ENCODE measurements around the gene CD22. TPM values are rescaled to one million over a fixed set of nuclear protein-coding genes. Genes with fewer than 3 reads are reported as not detected.

CD22 gene
- total RNA-seq, 4 donors from 2014 or later = not detected

DNA sequence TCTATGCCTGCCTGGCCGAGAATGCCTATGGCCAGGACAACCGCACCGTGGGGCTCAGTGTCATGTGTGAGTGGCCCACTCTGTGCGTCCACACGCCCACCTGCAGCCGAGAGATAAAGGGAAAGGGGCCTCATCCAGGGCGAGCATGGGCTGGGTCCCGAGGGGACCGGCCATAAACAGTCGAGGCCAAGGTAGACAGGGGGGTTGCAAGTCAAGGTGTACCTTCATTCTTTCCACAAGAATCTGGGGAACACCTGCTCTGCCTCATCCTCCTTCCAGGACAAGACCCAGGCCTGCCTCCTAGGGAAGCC lies 28.7 kb upstream of the CD22 start:
- peaks cover 52% of the 10 kb centered on the region for H3K27me3 ChIP-seq

DNA sequence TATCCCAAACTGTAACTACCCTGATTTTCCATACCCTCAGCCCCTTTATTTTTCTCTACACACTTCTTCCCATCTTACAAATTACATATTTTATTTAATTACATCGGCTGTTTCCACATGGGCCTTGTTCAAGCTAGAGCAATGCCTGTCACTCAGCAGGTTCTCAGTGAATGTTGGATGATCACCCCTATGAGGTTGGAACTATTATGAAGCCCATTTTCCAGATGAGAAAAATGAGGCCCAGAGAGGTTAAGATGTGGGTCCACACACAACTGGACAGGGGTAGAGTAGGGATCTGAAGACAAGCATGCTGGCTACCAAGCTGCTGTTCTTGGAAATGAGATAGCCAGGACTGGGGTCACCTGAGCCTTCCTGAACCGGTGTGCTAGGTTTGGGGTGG lies 27.0 kb upstream of the CD22 start:
- Histone ChIP-seq H3K36me3 (no peaks in the 10 kb centered on the region), H3K9me3 (no peaks in the 10 kb centered on the region), H3K4me3 (no peak overlapping the region), H3K27me3 (peaks cover 38% of the 10 kb centered on the region), H3K27ac (no peak overlapping the region), H3K4me1 (no peaks in the 10 kb centered on the region)
- no peak for DNase-seq (ENCODE audit: low spot score in 2 of 2)
- TF ChIP-seq, protein P1, sequence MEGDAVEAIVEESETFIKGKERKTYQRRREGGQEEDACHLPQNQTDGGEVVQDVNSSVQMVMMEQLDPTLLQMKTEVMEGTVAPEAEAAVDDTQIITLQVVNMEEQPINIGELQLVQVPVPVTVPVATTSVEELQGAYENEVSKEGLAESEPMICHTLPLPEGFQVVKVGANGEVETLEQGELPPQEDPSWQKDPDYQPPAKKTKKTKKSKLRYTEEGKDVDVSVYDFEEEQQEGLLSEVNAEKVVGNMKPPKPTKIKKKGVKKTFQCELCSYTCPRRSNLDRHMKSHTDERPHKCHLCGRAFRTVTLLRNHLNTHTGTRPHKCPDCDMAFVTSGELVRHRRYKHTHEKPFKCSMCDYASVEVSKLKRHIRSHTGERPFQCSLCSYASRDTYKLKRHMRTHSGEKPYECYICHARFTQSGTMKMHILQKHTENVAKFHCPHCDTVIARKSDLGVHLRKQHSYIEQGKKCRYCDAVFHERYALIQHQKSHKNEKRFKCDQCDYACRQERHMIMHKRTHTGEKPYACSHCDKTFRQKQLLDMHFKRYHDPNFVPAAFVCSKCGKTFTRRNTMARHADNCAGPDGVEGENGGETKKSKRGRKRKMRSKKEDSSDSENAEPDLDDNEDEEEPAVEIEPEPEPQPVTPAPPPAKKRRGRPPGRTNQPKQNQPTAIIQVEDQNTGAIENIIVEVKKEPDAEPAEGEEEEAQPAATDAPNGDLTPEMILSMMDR (IDR thresholded peaks at IDR 0.05) = no peak
- TF ChIP-seq POLR2AphosphoS5 (IDR thresholded peaks at IDR 0.05) (no peak), POLR2A (IDR thresholded peaks at IDR 0.05) (no peak), EP300 (IDR thresholded peaks at IDR 0.05) (no peak)
- 89% methylated on average over 2 of the region's 2 CpGs for WGBS

More for the DNA sequence above, 28.7 kb upstream of the CD22 start:
- Histone ChIP-seq H3K27ac (no peak overlapping the region), H3K4me1 (no peaks in the 10 kb centered on the region), H3K4me3 (no peak overlapping the region), H3K36me3 (no peaks in the 10 kb centered on the region), H3K9me3 (no peaks in the 10 kb centered on the region)
- 64% methylated on average over 6 of the region's 10 CpGs for WGBS
- TF ChIP-seq POLR2AphosphoS5 (IDR thresholded peaks at IDR 0.05) (no peak), POLR2A (IDR thresholded peaks at IDR 0.05) (no peak), EP300 (IDR thresholded peaks at IDR 0.05) (no peak)
- TF ChIP-seq, protein P1 (IDR thresholded peaks at IDR 0.05) = no peak
- DNase-seq (ENCODE audit: low spot score in 2 of 2) = no peak

- DNase-seq (ENCODE audit: low spot score in 2 of 2) = peak in 1 of 2 donors; percentile 28
- Histone ChIP-seq H3K4me1 (no peaks in the 10 kb centered on the region), H3K36me3 (no peaks in the 10 kb centered on the region), H3K27ac (no peak overlapping the region), H3K9me3 (no peaks in the 10 kb centered on the region), H3K4me3 (no peak overlapping the region), H3K27me3 (peaks cover 35% of the 10 kb centered on the region)
- TF ChIP-seq EP300 (IDR thresholded peaks at IDR 0.05) (no peak), POLR2AphosphoS5 (IDR thresholded peaks at IDR 0.05) (no peak), POLR2A (IDR thresholded peaks at IDR 0.05) (no peak)
- 81% methylated on average over 16 of the region's 16 CpGs for WGBS
Measured at GRCh38 chr19:35302446-35302845, 26.5 kb upstream of the CD22 start.

DNA sequence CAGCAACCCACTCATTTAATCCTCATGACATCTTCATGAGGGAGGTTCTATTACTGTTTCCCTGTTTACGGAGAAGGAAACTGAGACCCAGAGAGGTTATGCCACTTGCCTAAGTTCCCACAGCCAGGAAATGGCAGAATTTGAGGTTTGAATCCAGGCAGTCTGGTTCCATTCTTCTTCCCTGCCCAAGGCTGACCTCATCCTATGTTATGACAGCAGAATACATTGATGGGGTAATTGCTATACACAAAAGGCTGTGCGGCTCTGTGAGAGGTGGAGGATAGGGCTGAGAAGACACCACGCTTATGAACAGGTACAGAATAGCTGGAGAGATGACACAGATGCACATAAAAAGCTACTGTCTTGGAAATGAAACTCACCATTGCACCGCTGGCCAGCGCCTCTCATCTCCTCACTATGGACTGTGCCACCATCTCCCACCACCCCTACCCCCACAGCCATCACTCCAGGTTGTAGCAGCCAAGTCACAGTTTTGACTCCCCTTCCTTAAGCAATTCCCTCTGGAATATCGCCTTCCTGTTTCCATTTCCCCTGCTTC lies 25.6 kb upstream of the CD22 start:
- no peaks in the 10 kb centered on the region for H3K9me3 ChIP-seq
- 83% methylated on average over 6 of the region's 6 CpGs for WGBS
- DNase-seq (ENCODE audit: low spot score in 2 of 2) = peak in 1 of 2 donors; percentile 24
- H3K36me3 ChIP-seq = no peaks in the 10 kb centered on the region
- no peaks in the 10 kb centered on the region for H3K4me1 ChIP-seq
- H3K27ac ChIP-seq = no peak overlapping the region
- H3K27me3 ChIP-seq = peaks cover 27% of the 10 kb centered on the region
- no peak overlapping the region for H3K4me3 ChIP-seq
- TF ChIP-seq POLR2A (IDR thresholded peaks at IDR 0.05) = no peak
- TF ChIP-seq, protein P1 (IDR thresholded peaks at IDR 0.05) = no peak
- no peak for TF ChIP-seq EP300 (IDR thresholded peaks at IDR 0.05)
- no peak for TF ChIP-seq POLR2AphosphoS5 (IDR thresholded peaks at IDR 0.05)

DNA sequence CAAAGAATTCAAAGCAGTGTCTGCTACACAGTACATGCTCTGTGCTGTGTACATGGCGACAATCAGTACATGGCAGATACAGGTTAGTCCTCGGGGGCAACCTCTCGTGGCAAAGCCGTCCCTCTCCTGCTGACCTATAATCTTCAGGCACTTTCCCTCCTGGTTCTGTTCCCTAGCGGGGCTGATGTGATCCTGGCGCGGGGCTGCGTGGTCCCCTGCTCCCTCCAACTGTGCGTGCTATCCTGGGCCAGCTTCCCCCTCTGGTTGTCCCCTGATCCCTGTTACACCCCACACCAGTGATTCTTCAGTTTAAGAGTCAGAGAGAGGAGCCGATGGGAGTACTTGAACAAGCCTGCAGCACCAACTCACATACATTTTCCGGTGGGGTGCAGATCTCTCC lies 25.0 kb upstream of the CD22 start:
- Histone ChIP-seq H3K9me3 (no peaks in the 10 kb centered on the region), H3K27ac (no peak overlapping the region), H3K27me3 (peaks cover 26% of the 10 kb centered on the region), H3K36me3 (no peaks in the 10 kb centered on the region), H3K4me3 (no peak overlapping the region), H3K4me1 (no peaks in the 10 kb centered on the region)
- DNase-seq (ENCODE audit: low spot score in 2 of 2) = peak in 1 of 2 donors; percentile 38
- WGBS = 79% methylated on average over 11 of the region's 11 CpGs
- TF ChIP-seq POLR2AphosphoS5 (IDR thresholded peaks at IDR 0.05) (no peak), POLR2A (IDR thresholded peaks at IDR 0.05) (no peak), EP300 (IDR thresholded peaks at IDR 0.05) (no peak)
- TF ChIP-seq, protein P1 (IDR thresholded peaks at IDR 0.05) = no peak

DNA sequence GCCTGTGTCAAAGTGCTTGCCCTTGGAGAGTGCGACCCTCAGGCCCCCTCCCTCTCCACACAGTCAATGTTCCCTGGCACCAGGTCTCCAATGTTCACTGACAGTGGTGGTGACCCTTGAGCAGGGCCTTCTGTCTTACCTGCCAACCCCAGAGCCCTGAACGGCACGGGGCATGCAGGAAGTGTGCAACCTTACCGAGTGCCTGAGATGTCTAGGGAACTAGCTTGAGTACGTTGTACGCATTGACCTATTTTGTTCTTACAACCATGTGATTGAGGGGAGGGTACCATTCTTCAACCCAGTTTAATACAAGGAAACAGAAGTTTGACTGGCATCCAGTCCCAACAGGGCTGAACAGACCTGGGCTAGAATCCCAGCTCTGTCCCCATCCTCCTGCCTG lies 23.8 kb upstream of the CD22 start:
- no peak for DNase-seq (ENCODE audit: low spot score in 2 of 2)
- H3K9me3 ChIP-seq = no peaks in the 10 kb centered on the region
- H3K27ac ChIP-seq = no peak overlapping the region
- H3K4me3 ChIP-seq = no peak overlapping the region
- H3K36me3 ChIP-seq = no peaks in the 10 kb centered on the region
- H3K27me3 ChIP-seq = peaks cover 14% of the 10 kb centered on the region
- 81% methylated on average over 6 of the region's 6 CpGs for WGBS
- no peaks in the 10 kb centered on the region for H3K4me1 ChIP-seq
- TF ChIP-seq EP300 (IDR thresholded peaks at IDR 0.05) = no peak
- no peak for TF ChIP-seq POLR2AphosphoS5 (IDR thresholded peaks at IDR 0.05)
- TF ChIP-seq, protein P1 (IDR thresholded peaks at IDR 0.05) = no peak
- no peak for TF ChIP-seq POLR2A (IDR thresholded peaks at IDR 0.05)

All from suprapubic skin (tissue), 4 donors.